T-helper 2 cell treated with Interferon-gamma antibody and Interleukin-4, amounts not matched to agents 100 ng/mL and 5 ng/mL, for 36 hours (primary cell): Measurements from ENCODE around the gene TERT. TPM values are rescaled to one million over a fixed set of nuclear protein-coding genes. Genes with fewer than 3 reads are reported as not detected.
"Not testable (repeated sequence)": the region's sequence is repeated elsewhere in the genome, so short reads cannot be mapped to it uniquely, and the experiment has no call there.

Source experiments
- intact Hi-C: fragments of 100-400 bp; cut with micrococcal nuclease; formaldehyde crosslinking; loops from one replicate; pipeline ENCODE4 v1.15.1; 2023
- total RNA-seq: library from RNA; stranded (reverse); gene quantifications from 2 replicates; pipeline ENCODE4 v1.2.3, GENCODE V29; 2022

The TERT gene
- total RNA-seq, 1 donor from 2014 or later: 9.0 TPM

DNA sequence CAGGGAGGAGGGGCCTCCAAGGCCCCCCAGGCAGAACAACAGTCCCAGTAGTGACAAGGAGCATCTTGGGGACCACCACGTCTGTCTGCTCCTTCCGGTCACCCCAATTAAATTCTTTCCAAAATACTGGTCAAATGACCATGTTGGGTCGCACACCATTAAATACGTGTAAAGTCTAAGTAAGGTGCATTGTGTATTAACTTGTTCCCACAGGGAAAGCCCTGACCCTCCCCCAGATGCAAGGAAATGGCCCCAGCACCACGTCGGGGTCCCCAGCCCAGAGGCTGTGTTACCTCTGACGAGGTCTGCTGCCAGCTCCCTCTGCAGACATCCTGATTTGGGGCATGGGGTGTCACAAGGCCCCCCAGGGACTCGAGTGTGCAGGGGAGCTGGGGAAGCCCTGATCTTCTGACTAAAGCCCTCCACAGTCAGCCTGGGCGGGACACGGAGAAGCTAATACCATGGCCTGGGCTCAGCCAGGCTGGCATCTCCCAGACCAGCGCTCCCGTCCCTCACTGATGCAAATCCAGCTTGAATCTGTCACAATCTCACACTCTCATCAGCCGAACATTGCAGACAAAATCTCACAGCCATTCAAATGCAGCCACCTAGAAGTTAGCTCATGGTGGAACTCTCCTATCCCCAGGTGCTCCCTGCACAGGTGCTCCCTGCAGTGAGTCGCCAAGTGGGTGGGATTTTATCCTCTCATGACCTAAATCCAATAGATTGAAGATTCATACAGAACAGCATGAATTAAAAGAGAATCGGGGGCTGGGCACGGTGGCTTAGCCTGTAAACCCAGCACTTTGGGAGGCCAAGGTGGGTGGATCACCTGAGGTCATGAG lies 13.6 kb downstream of the TERT start:
- intact Hi-C loops: no loop called here

DNA sequence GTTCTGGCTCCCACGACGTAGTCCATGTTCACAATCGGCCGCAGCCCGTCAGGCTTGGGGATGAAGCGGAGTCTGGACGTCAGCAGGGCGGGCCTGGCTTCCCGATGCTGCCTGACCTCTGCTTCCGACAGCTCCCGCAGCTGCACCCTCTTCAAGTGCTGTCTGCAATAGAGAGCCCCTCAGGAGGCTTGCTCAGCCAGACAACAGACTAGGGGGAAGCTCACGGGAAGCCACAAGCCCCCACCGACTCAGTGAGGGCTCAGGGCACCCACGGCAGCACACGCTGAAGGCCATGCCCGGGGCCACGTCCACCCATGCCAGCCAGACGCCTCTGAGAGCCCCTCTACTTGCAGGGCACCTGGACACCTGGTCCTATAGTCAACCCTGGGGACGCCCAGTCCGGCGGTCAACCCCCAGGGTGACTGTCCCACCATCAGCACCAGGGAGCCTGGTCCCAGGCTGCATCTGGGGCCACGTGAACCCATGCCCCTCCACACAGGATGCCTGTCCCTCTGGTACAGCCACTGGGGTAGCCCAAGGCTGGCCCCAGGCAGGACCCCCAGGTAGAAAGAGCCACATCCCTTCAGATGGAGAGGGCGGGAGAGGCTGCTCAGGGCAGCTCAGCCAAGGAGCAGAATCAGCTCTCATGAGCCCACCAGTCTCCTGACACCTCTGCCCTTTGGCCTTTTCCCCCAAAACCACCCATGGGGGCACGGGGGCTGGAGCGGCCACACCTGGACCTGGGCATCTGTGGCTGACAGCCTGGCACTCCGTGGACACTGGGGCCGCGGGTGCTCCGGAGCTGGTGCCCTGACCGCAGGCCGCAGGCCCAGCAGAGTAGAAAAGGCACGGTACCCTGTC lies 14.5 kb downstream of the TERT start:
- intact Hi-C loops: no loop called here

DNA sequence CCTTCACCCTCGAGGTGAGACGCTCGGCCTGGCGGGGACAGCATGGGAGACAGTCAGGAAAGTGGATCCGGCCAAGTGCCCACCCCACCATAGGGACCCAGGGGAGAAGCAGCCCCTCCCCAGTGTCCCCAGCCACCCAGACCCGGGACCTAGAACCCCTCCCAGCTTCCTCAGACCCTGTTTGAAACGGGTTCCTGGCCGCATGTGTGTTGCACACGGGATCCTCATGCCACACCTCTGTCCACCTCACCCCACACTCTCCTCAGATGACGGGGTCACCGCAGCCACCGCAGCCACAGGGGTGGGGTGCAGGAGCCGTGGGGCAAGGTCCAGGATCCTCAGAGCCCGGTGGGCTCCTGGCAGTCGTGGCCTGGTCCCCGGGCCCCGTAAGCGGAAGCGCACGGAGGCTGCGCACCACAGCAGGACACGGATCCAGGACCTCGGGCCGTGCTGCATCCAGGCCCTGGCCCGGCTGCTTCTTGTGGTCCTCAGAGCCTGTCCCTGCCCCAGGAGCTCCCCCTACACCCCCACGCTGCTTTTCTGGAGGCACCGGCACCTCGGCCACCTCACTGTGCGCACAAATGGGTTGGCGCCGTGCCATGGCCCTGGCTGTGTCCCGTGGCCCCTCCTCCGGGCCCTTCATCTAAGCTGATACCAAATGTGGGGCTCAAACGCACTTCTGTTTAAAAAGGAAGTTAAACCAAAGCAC lies 15.3 kb downstream of the TERT start:
- intact Hi-C loops: no loop called here

DNA sequence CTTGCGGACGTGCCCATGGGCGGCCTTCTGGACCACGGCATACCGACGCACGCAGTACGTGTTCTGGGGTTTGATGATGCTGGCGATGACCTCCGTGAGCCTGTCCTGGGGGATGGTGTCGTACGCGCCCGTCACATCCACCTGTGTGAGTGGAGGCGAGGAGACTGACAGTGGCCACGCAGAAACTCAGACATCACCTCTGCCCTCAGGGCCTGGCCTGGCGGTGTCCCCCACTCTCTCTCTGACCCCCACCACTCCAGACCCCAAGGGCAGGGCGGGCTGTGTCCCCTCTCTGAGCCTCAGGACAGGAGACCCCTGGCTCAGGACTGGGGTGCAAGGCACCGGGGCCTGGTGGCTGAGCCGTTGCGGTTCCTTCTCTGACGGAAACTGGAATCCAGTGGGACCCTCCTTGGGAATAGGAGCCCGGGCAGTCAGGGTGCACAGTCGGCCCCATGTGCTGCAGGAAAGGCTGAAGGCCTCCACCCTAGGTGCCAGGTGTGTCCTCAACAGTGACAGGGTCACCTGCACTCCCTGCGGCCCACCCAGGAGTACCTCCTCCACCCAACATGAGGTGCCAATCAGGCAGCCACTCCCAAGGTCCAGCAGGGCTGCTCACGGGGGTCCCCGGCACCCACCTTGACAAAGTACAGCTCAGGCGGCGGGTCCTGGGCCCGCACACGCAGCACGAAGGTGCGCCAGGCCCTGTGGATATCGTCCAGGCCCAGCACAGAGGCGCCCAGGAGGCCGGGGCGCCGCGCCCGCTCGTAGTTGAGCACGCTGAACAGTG lies 16.0 kb downstream of the TERT start:
- intact Hi-C loops: no loop called here

DNA sequence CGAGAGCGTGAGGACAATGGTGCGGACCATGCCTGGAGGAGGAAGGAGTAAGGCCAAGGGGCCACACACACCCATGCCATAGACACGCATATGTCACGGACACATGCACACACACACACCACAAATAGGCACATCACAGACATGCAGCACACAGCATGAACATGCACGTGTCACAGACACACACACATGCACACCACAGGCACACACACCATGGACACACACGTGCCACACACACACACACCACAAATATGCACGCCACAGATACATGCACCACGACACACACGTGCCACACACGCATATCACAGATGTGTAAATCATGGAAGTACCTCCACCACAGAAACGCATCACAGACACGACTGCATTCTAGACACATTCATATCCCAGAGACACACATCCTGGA lies 16.7 kb downstream of the TERT start:
- intact Hi-C loops: no loop called here

DNA sequence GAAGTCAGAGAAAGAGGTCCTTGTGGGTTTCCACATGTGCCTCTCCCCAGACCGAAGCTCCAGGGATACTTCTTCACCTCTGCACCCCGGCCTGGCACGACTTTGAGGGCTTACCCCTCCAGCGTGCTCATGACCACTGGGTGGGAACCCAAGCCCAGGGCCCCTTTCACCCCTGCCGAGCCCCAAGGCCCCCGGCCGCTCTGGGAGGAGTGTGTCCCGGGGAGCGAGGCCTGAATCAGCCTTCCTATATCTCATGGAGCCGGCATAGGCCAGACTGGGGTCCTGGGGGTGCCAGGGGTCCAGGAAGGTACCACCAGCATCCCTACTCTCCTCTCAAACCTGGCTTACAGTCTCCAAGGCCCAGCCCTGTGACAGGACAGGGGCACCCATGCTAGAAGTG lies 17.1 kb downstream of the TERT start:
- intact Hi-C loops: no loop called here

DNA sequence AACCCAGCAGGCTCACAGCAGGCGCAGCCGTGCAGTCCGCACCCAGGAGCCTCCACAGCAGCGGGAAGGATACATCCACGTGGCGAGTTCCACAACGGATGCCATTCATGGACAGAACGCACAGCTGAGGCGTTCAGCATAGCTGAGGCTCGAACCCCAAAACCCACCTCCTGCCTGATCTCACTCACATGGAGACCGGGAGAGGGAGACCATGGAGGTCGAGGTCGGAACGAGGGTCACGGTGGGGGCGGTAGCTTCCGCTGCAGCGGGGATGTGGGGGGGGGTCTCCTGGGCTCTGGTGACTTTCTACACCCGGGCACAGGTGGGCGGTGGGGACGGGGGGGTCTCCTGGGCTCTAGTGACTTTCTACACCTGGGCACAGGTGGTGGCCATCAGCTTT lies 17.5 kb downstream of the TERT start:
- intact Hi-C loops: no loop called here

DNA sequence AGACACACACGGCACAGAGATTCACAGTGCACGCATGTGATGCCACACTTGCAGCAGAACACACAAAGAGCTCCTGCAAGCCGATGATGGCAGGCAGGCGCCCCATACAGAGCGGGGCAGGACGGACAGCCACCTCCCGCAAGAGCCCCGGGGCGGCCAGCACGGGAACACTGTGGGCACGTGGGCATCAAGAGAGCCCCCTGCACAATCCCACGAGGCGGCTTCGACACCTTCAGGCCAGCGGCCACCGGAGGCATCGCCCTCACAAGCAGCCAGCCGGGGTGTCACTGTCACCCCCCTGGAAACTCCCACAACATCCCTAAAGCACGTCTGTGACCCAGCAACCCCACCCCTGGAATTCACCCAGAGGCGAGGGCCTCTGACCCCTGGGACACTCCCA lies 17.9 kb downstream of the TERT start:
- intact Hi-C loops: no loop called here

DNA sequence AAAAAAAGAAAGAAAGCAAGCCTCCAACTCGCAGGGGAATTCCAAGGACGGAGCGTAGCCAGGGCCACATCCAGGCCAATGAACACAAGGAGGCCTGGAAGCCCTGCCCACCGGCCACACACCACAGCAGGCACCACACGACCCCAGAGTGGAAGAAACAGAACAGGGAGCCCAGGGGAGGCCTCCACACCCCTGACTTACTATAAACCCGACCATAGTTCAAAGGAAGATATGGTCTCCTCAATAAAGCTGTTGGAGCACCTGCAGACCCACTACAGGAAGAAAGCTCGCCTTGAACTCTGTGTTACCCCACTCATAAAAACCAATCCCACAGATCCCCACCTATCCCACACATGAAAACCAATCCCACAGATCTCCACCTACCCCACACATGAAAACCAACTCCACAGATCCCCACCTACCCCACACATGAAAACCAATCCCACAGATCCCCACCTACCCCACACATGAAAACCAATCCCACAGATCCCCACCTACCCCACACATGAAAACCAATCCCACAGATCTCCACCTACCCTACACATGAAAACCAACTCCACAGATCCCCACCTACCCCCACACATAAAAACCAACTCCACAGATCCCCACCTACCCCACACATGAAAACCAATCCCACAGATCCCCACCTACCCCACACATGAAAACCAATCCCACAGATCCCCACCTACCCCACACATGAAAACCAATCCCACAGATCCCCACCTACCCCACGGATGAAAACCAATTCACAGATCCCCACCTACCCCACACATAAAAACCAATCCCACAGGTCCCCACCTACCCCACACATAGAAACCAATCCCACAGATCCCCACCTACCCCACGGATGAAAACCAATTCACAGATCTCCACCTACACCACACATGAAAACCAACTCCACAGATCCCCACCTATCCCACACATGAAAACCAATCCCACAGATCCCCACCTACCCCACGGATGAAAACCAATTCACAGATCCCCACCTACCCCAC lies 19.2 kb downstream of the TERT start:
- intact Hi-C loops: not testable (repeated sequence)

DNA sequence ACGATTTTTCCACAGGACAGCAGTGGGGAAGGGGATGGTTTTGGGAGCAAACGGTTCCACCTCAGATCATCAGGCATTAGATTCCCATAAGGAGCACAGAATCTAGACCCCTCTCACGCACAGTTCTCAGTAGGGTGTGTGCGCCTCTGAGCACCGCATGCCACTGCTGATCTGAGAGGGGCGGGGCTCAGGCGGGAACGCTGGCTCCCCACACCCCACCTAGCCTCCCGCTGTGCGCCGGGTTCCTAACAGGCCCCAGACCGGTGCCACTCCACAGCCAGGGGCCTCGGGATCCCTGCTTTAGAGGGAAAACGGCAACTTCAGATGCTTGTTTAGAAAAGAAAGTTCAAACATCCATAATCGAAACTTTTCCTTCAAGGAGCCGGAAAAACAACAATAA lies 20.4 kb downstream of the TERT start:
- intact Hi-C loops: no loop called here

DNA sequence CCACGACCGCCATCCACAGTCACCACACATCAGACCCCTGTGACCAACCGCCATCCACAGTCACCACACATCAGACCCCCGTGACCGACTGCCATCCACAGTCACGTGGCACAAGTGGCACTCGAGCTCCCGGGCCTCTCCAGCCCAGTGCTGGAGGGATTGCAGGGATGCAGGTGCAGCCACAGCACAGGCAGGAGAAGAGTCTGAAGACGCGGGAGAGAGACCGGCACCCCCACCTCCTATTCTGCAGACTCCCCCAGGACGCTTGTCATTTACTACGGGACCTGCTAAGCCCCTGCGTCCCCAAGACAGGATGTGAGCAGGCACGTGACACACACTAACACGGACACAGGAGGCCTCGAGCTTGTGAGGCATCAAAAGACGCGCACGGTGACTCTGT lies 21.1 kb downstream of the TERT start:
- intact Hi-C loops: no loop called here

DNA sequence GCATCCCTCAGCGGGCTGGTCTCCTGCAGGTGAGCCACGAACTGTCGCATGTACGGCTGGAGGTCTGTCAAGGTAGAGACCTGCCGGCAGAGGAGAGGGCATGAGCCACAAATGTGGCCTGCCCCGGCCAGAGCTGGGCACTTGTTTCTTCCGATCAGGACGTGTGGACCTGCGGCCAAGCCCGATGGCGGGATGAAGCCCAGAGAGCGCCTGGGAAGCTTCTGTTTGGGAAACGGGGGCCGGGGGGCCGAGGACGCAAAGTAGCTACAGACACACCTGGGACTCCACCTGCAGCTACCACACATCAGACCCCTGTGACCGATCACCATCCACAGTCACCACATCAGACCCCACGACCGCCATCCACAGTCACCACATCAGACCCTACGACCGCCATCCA lies 22.7 kb downstream of the TERT start:
- intact Hi-C loops: no loop called here

DNA sequence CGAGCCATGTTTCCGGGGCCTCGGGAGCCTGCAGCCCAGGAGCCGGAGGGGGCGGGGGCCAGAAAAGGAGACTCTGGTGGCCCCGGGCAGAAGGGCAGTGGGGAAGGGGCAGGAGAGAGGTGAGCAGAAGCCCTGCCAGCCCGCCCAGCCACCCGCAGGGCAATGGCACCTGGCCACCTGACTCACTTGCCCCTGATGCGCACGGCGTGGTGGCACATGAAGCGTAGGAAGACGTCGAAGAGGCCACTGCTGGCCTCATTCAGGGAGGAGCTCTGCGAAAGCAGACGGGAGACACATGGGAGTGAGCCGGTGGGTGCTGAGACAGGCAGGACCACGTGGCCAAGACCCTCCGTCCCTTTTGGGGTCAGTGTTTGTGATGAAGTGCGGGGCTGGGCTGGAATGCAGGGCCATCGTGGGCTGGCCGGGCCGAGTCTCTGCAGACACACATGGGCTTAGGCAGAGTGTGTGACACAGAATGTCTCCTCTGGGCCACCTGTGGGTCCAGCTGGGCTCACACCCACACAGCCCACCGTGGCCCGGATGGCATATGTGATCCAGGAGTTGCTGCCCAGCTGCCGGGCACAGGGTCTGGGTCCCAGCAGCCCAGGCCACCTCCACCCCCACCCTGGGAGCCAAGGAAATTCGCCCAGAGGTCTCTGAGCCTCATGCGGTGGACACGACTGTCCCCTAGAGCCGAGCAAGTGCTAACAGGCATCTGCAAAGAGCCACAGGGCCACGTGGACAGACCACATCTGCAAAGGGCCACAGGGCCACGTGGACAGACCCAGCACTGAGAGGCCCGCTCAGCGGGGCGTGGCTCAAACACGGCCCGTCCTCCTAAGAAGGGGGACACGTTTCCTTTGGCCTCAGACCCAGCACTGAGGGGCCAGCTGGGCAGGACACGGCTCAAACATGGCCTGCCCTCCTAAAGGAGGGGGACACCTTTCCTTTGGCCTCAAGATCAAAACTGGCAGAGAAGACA lies 23.6 kb downstream of the TERT start:
- intact Hi-C loops: no loop called here

DNA sequence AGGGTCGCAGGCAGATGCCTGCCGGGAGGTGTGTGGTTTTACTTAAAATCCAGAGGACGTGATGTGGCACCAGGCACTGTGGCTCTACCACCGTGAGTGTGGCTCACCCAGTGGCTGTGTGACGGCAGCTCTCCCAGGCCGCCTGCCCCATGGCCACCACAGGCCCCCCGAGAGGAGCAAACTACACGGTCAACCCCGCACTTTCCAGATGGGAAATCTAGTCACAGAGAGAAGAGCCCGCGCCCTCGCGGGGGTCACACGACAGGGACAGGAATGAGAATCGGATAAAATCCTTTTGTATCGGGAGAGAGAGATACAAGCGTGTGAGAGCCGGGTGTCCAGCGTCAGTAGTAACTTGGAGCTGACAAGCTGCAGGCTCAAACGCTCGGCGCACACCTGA lies 24.4 kb downstream of the TERT start:
- intact Hi-C loops: no loop called here

DNA sequence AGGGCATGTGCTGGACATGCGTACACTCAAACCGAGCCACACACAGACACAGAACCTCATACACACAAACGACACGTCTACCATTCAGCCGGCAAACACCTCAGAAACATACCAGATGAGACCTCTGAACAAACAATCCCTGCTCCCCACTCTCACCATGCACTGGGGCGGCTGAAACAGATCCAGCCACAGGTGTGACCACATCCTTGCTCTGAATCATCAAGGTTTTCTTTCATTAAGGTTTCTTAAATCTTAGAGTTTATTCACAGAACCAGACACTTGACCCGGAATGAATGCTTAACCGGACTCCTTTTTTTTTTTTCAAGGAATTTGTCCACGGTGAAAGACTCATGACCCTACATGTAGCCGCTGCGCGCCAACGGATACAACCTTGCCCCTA lies 26.2 kb downstream of the TERT start:
- intact Hi-C loops: no loop called here

DNA sequence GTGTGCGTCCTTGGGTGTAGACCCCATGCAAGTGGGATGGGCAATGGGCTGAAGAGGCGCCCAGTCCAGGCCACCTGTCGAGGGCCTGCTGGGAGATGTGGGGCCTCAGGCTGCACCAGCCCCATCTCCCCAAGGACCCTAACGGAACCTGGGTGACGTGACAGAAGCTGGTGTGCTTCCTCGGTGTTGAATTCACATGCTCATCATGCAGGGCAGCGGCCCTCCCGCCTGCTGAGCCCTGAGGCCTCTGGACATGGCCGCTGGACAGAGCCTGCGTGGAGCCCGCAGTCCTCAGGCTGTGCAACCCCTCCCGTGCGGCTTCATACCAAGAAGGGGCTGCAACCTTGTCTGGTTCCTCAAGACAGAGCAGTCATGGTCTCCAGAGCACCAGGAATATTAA lies 26.8 kb downstream of the TERT start:
- intact Hi-C loops: no loop called here

DNA sequence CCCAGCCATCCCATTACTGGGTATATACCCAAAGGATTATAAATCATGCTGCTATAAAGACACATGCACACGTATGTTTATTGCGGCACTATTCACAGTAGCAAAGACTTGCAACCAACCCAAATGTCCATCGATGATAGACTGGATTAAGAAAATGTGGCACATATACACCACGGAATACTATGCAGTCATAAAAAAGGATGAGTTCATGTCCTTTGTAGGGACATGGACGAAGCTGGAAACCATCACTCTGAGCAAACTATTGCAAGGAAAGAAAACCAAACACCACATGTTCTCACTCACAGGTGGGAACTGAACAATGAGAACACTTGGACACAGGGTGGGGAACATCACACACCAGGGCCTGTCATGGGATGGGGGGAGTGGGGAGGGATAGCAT lies 27.4 kb downstream of the TERT start:
- intact Hi-C loops: not testable (repeated sequence)

DNA sequence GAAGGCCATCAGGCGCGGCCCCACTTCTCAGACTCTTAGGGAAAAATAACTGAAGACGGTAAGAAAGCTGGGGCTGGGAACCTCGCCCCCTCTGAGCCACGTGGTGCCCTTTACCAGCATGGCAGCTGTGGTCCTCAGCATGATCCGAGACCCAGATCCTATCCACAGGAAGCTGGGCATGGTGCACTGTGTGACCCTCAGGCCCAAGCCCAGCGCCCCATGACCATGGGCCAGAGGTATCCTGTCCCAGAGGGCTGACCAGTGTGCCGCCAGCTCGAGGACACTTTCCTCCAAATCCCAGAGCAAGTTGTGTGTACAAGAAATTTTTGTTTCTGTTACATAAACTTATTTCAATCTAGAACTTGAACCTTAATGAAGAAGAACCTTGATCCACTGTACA lies 28.1 kb downstream of the TERT start:
- intact Hi-C loops: no loop called here
